Erythroblast (primary cell): ENCODE results near the gene POU5F1.

Experiments
- GATA1 ChIP-seq: IDR thresholded peaks from 2 replicates; pipeline ENCODE4 v1.6.1; 2011; ENCODE audit warnings: low read depth, mild to moderate bottlenecking, control low read depth, low read length, moderate library complexity
- POLR2A ChIP-seq: IDR thresholded peaks from 2 replicates; pipeline ENCODE4 v1.6.1; 2011; ENCODE audit warnings: mild to moderate bottlenecking, low read length

DNA sequence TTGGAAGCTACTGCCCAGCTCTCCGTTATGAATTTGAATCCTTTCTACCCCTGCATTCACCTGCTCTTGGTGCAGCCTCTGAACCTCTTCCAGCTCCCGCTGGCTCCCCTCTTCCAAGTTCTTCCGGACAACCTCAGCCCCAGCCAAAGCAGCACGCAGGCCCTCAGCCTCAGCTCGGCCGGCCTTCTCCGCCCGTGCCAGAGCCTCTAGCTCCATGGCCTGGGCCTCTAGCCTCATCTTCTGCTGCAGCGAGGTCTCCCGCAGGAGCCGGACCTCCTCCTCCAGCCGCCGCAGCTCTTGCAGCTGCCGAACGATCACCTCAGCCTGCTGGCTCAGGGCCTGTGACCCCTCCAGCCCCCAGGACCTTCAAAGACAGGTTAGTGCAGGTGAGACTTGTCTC lies 16.0 kb downstream of the POU5F1 start:
- TF ChIP-seq POLR2A (no peak), GATA1 (no peak)
